Cardiac septum (tissue), 1 donor: ENCODE results near the gene FAM222B. TPM values are rescaled to one million over a fixed set of nuclear protein-coding genes. Genes with fewer than 3 reads are reported as not detected.
"Not testable (repeated sequence)": the region's sequence is repeated elsewhere in the genome, so short reads cannot be mapped to it uniquely, and the experiment has no call there.

Experiments
- DNase-seq: peaks from one replicate; pipeline ENCODE4 v3.0.0-alpha.2; 2020; ENCODE audit warnings: low spot score
- intact Hi-C: fragments of 100-400 bp; cut with DNase I; formaldehyde crosslinking; loops from one replicate; pipeline ENCODE4 v1.14.0; 2022
- long read RNA-seq: library from polyadenylated mRNA; unstranded; transcript quantifications from one replicate; pipeline ENCODE4 v2.0.0, GENCODE V29; 2021
- total RNA-seq: library from RNA; stranded (reverse); fragmentation: NEBNext Ultra II Directional; extraction: Animal tissue kit (Norgen Biotek cat#: 25700); gene quantifications from one replicate; pipeline ENCODE4 v1.2.1, GENCODE V29; 2021
- donor health status: DM: no; HTN: no; CAD: no.

The FAM222B gene, protein sequence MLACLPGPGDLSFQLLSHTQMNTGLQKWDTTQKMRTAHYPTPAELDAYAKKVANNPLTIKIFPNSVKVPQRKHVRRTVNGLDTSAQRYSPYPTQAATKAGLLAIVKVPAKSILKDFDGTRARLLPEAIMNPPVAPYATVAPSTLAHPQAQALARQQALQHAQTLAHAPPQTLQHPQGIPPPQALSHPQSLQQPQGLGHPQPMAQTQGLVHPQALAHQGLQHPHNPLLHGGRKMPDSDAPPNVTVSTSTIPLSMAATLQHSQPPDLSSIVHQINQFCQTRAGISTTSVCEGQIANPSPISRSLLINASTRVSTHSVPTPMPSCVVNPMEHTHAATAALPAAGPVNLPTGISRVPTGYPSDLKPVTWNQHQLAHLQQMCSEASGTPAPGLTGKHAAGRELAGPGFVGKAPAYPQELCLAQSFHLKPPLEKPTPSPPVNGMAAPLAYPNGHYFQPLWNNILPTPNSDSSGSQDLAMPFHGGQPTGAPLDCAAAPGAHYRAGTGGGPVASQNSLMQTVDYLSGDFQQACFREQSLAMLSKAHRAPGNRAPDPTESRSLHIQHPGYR
- 18.6 TPM for total RNA-seq
- long read RNA-seq, full-length matches to known transcripts: 9 of 29 reads
- long read RNA-seq, partial matches to known transcripts: 0 of 29 reads
- long read RNA-seq, other reads (novel, unspliced or antisense): 20 of 29 reads

- DNase-seq: peak; percentile 90
- intact Hi-C loops: loop anchor here (5.0 kb wide), 2 partner anchors 55 to 80 kb away; partner anchors contain the start of gene FLOT2
Observed at GRCh38 chr17:28842282-28843012, at the start of gene FAM222B. TSS of gene FAM222B (minus strand) at chr17:28842790. CDS start at chr17:28766667, 76,123 bp downstream.

DNA sequence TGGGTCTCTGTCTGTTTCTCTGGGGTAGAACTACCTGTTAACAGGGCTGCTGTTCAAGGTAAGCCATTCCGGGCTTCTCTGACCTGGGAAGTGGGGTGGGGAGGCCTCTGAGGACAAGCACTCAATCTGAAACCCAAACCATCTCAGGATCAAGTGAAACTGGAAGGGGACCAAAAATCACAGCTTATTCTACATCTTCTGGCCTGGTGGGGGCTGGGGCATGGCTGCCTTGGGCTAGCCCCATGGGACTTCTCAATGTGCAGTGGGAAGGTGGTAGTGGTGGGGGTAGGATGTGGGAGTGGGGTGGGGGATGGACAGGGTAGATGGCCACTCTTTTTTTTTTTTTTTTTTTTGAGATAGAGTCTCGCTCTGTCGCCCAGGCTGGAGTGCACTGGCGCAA, 49.4 kb upstream of the FAM222B start:
- DNase-seq: no peak
- intact Hi-C loops: no loop called here

DNA sequence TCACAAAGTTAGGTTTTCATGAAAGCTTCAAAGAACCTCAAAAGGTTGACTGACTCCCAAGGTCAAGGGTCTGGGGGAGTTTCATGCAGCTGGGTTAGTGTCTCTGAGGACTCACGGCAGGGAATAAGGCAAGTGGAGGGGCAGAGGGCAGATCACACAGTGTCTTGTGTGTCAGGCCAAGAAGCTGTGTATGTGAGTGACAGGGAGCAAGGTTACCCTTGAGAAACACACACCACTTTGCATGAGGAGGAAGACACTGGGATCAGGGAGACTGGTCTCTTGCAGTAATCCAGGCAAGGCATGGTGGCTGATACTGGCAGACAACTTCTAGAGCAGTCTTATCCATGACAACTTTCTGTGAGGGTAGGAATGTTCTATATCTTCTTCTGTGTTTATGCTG, 48.6 kb upstream of the FAM222B start:
- intact Hi-C loops: no loop called here
- DNase-seq: no peak

GRCh38 chr17:28889996-28890395, 47.4 kb upstream of the FAM222B start:
- DNase-seq: no peak
- intact Hi-C loops: no loop called here

DNA sequence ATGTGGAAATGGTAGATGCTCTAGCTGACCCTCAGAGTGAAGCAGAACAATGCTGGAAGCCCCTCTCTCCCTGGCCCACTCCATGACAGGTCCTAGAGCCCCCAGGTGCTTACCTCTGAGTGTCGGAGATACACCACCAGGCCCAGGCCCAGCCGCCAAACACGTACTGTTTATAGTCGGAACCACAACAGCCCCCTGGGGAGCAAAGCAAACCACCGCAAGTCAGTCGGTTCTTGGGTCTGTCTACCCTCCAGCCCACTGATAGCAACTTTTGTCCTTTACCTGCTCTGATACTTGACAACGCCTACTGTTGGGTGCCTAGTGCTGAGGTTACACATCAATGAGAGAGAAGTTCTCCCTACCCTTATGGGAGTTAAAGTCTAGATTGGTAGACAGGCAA, 46.2 kb upstream of the FAM222B start:
- intact Hi-C loops: no loop called here
- DNase-seq: no peak

DNA sequence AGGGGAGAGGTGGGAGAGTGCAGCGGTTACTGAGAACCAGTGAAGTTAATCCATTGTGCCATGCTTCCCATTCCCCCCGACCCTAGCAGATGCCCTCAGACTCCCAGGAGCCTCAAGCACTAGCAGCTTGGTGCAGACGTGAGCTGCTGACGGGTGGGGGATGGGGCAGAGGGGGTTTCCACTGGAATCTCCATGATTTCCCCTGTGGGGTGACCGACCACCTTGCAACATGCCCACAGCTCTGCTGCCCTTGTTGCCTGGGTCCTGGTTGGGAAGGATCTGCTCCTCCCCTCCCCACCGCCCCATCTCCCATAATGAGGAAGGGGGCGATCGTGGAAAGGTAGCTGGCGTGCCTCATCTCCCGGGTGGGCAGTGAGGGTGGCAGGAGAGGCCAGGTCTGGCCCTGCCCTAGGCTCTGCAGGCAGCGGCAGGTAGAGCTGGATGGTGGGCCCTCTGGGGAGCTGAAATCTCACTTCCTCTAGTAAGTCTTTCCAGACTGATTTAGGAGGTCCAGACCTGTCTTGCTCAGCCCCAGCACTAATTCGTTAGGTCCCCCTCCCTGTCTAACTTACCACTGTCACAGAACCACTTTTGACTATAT, 45.4 kb upstream of the FAM222B start:
- no peak for DNase-seq
- intact Hi-C loops: no loop called here

DNA sequence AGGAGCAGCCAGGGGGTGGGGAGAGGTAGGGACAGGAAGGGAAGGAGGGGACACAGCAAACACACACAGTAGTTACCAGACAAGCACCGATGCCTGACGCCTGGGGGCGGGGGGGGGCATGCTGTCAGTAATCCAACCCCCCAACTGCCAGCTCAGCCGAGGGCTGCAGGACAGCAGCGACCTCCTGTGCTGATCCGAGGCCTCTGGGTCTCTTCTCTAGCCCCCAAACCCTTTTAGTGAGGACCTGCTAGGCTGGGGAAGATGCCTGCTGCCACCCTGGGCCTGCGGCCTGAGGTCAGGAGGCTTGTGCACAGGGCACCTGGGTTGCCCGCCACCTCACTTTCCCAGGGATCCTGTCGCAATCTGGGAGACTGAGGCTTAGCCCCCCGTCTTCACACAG, 43.4 kb upstream of the FAM222B start:
- intact Hi-C loops: no loop called here

DNA sequence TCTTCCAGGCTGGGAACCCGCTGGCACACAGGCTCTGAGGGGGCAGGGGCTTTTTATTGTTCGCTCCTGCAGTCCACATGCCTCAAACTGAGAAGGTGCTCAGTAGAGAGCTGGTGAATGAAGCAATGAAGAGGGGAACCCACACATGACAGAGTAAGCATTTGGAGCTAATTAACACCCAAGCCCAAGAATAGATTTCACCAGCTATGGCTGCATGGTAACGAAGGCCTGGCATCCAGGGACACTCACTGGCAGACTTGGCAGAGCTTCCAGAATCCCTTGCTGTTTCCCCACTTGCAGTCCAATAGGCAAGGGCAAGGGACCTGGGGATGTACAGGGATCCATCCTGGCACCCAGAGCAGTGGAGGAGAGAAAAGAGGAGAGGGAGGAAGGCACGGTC, 42.8 kb upstream of the FAM222B start:
- no peak for DNase-seq
- intact Hi-C loops: no loop called here

More for the DNA sequence above, 43.4 kb upstream of the FAM222B start:
- DNase-seq: no peak

GRCh38 chr17:28883967-28884702, 41.5 kb upstream of the FAM222B start:
- no peak for DNase-seq
- intact Hi-C loops: no loop called here

GRCh38 chr17:28882154-28882895, 39.7 kb upstream of the FAM222B start:
- DNase-seq: no peak
- intact Hi-C loops: no loop called here

GRCh38 chr17:28881533-28882056, 39.0 kb upstream of the FAM222B start:
- intact Hi-C loops: no loop called here
- no peak for DNase-seq

- DNase-seq: no peak
- intact Hi-C loops: no loop called here
Observed at GRCh38 chr17:28880572-28880945, 38.0 kb upstream of the FAM222B start.

- intact Hi-C loops: no loop called here
- DNase-seq: no peak
Observed at GRCh38 chr17:28879886-28880571, 37.4 kb upstream of the FAM222B start.

DNA sequence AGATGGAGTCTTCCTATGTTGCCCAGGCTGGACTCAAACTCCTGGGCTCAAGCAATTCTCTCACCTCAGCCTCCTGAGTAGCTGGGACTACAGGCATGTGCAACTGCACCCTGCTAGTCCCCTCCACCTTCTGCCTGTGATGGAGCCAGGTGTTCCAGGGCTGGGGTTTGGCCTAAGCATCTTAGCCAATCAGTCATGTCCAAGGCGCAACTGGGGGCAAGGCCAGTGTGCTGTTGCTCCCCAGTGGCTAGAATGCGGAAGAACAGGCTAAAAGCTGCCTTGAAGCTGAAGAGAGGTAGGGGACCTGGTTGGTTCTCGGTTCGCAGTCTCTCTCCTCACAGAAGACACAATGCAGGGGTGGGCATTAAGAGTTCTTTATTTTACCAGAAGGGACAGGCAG, 36.4 kb upstream of the FAM222B start:
- DNase-seq: no peak

DNA sequence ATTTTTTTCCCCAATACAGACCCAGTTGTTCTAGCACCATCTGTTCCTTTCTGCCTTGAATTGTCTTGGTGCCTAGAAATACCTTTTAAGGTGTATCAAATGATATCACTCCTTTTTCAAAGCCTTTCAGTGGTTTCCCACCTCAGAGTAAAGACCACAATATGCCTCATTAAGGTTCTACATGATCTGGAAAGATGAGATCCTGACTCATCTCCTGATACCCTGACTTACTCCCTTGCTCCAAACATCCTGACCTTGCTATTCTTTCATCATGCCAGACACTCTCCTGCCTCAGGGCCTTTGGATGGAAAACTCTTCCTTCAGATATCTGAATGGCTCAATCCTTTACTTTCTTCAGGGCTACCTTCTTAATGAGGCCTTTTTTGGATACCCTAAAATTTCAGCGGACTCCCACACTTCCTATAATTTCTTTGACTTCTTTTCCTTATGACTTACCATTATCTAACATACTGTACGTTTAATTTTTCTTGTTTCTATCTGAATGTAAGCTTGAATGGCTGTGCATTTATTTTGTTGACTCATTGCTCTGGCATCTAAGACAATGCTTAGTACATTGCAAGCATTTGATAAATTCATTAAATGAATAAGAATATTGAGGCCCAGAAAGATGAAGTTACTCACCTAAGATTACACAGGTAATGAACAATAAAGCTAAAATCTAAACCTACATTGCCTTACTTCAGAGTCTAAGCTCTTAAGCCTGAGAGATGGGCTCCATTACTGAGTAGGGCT, 35.7 kb upstream of the FAM222B start:
- no peak for DNase-seq
- intact Hi-C loops: no loop called here

More for the DNA sequence above, 36.4 kb upstream of the FAM222B start:
- intact Hi-C loops: no loop called here

DNA sequence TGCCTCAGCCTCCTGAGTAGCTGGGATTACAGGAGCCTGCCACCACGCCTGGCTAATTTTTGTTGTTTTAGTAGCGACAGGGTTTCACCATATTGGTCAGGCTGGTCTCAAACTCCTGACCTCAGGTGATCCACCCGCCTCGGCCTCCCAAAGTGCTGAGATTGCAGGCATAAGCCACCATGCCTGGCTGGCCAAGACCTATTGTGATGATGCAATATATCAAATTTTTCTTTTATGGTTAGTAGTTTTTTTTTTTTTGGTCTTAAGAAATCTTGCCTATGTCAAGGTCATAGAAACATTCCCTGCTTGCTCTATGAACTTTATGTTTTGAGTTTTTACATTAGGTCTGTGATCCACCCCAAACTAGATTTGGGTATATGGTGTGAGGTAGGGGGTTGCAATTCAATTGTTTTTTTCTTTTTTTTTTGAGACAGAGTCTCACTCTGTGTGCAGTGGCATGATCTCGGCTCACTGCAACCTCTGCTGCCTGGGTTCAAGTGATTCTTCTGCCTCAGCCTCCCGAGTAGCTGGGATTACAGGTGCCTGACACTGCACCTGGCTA, 34.6 kb upstream of the FAM222B start:
- intact Hi-C loops, DNase-seq: not testable (repeated sequence)
